ENCODE data around the gene ZNF687. TPM values are rescaled to one million over a fixed set of nuclear protein-coding genes. Genes with fewer than 3 reads are reported as not detected.

ZNF687 gene, protein sequence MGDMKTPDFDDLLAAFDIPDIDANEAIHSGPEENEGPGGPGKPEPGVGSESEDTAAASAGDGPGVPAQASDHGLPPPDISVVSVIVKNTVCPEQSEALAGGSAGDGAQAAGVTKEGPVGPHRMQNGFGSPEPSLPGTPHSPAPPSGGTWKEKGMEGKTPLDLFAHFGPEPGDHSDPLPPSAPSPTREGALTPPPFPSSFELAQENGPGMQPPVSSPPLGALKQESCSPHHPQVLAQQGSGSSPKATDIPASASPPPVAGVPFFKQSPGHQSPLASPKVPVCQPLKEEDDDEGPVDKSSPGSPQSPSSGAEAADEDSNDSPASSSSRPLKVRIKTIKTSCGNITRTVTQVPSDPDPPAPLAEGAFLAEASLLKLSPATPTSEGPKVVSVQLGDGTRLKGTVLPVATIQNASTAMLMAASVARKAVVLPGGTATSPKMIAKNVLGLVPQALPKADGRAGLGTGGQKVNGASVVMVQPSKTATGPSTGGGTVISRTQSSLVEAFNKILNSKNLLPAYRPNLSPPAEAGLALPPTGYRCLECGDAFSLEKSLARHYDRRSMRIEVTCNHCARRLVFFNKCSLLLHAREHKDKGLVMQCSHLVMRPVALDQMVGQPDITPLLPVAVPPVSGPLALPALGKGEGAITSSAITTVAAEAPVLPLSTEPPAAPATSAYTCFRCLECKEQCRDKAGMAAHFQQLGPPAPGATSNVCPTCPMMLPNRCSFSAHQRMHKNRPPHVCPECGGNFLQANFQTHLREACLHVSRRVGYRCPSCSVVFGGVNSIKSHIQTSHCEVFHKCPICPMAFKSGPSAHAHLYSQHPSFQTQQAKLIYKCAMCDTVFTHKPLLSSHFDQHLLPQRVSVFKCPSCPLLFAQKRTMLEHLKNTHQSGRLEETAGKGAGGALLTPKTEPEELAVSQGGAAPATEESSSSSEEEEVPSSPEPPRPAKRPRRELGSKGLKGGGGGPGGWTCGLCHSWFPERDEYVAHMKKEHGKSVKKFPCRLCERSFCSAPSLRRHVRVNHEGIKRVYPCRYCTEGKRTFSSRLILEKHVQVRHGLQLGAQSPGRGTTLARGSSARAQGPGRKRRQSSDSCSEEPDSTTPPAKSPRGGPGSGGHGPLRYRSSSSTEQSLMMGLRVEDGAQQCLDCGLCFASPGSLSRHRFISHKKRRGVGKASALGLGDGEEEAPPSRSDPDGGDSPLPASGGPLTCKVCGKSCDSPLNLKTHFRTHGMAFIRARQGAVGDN
- 10.9 and 11.3 TPM in 2 replicates for total RNA-seq

DNA sequence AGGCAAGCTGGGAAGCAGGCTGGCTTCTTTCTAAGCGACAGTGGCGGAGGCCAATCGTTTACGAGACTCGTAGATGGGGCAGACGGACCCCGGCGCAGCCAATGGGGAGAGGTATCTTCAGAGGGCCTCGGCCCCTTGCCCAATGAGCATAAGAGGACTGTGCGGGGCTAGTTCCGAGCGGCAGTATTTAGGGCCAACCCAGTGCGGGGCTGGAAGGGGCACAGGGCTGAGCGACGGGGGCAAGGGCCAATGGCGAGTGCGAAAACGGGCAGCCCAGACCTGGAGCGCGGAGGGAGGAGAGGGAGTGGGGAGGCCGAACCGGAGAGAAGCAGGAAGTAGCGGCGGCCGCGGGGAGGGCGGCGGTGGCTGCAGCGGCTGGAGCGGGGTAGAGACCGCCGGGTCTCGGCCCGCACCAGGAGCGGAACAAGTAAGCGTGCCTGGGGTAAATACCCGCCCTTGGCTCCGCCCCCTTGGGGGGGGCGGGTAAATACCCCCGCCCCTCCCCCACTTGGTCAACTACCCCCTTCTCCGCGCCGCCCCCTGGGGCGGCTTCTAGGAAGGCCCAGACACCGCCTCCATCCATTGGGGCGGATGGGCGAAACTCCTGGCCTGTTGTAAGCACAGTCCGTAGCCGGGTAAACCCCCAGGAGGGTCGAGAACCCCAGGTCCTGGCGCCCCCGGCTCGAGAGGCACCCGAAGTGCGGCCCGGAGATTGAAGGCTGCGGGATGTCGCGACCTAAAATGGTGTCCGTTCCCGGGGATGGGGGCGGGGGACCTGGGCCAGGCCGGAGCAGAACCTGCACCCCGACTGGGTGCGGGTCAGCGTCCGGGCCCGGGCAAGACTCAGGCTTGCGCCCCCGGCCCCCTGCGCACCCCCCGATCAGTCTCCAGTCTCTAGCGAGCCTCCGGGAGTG, at the start of gene ZNF687:
ZNF687 (plus strand) TSS at position 331 of the 914 bp plus-strand sequence. CDS start 3,993 bp downstream, outside the sequence.

DNA sequence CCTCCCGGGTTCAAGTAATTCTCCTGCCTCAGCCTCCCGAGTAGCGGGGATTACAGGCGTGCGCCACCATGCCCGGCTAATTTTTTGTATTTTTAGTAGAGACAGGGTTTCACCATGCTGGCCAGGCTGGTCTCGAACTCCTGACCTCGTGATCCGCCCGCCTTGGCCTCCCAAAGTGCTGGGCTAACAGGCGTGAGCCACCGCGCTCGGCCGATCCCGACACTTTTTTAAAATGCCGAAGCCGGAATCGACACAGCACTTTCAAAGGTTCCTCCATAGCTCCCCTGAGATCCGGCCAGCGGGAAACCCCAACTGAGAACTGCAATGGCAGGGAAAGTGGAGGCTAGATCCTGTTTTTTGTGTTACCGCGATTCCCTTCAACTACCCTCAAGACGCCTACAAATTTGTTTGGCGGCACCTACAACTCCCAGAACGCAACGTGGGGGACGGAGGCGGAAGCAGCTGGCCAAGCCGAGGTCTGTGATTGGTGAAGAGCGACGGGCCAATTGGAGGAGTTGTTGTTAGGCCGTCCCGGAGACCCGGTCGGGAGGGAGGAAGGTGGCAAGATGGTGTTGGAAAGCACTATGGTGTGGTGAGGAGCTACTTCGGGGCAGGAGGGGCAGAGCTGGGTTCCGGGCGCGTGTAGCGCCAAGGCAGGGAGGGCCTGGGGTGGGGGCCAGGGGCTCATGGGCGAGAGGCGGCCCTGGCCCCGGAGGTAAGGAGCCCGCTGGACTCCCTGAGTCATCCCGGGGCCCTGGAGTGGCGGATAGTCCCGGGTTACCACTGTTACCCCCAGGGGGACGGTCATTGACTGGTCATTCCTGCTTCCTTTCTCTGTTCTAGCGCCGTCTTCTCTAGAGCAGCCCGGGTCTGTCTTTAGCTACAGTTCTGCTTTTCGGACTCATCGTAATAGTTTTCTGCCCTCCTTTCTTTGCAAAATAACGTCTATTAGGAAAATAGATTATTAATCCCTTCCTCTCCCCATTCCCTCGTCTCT, 27.6 kb upstream of the ZNF687 start, which contains the start of gene PSMD4:
PSMD4 (plus strand) TSS at position 518 of the 997 bp plus-strand sequence; CDS start at position 567, 49 bp downstream.

DNA sequence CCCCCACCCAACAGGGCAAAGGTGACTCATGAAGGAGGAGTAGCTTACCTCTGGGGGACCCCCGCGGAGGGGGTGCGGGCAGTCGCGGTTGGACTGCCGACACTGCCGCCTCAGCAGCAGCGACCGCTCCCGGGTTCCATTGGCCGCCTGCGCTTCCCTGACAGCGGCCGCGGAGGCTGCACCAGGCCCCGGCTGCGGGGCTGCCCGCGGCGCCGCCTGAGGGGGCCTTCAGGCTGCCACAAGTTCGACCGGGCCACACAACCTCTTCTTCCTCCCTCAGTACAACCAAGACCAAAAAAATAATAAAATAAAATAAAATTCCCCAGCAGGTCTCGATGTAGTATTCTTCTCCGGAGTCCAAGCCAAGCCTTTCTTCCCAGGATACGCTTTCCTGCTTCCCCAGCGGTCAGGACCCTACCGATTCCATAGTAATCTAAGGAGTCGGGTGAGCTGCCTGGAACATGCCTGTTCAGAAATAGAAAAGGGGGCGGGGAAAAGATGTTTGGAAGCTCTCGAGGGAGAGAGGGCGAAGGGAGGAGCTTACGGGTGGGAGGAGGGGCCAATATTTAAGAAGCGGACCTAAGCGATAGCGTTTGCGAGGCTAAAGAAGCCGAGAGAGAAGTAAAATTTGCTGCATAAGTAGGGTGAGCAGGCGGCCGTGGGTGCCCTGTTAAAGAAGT, 45.3 kb downstream of the ZNF687 start, which contains the start of gene PI4KB:
PI4KB (minus strand) TSS at position 194 of the 680 bp plus-strand sequence. CDS start 10,935 bp downstream, outside the sequence.

Other genes starting within 250 kb of the ZNF687 start
- gene BNIPL, start 245.7 kb upstream of the ZNF687 start, total RNA-seq: 2.4 and 5.5 TPM in 2 replicates
- 0.72 and 1.5 TPM in 2 replicates for gene C1orf56, start 234.5 kb upstream of the ZNF687 start, total RNA-seq
- 85.7 and 95.4 TPM in 2 replicates for gene CDC42SE1, start 222.7 kb upstream of the ZNF687 start, total RNA-seq
- 1.9 and 4.6 TPM in 2 replicates for gene MLLT11, start 221.9 kb upstream of the ZNF687 start, total RNA-seq
- 10.7 and 11.8 TPM in 2 replicates for gene GABPB2, start 211.5 kb upstream of the ZNF687 start, total RNA-seq
- gene SEMA6C, start 135.7 kb upstream of the ZNF687 start, total RNA-seq: 0.21 and 0.48 TPM in 2 replicates
- gene TNFAIP8L2, start 125.7 kb upstream of the ZNF687 start, total RNA-seq: not detected in 2 replicates
- 4.8 and 7.9 TPM in 2 replicates for gene LYSMD1, start 116.4 kb upstream of the ZNF687 start, total RNA-seq
- 20.2 and 26.4 TPM in 2 replicates for gene SCNM1, start 116.2 kb upstream of the ZNF687 start, total RNA-seq
- not detected in 2 replicates for gene TMOD4, start 106.3 kb upstream of the ZNF687 start, total RNA-seq
- 58.2 and 79.0 TPM in 2 replicates for gene VPS72, start 92.1 kb upstream of the ZNF687 start, total RNA-seq
- gene PIP5K1A, start 83.7 kb upstream of the ZNF687 start, total RNA-seq: 48.0 and 60.2 TPM in 2 replicates
- gene PSMD4, start 27.6 kb upstream of the ZNF687 start, total RNA-seq: 171 and 208 TPM in 2 replicates
- 22.0 and 28.0 TPM in 2 replicates for gene PI4KB, start 45.1 kb downstream of the ZNF687 start, total RNA-seq
- 19.0 and 68.0 TPM in 2 replicates for gene RFX5, start 65.0 kb downstream of the ZNF687 start, total RNA-seq
- gene SELENBP1, start 90.4 kb downstream of the ZNF687 start, total RNA-seq: 3.6 and 8.5 TPM in 2 replicates
- gene PSMB4, start 117.3 kb downstream of the ZNF687 start, total RNA-seq: 319 and 373 TPM in 2 replicates
- gene POGZ, start 177.2 kb downstream of the ZNF687 start, total RNA-seq: 6.8 and 11.3 TPM in 2 replicates
- gene CGN, start 229.1 kb downstream of the ZNF687 start, total RNA-seq: 3.4 and 4.6 TPM in 2 replicates